ENCODE measurements around the gene BBS4. TPM values are rescaled to one million over a fixed set of nuclear protein-coding genes. Genes with fewer than 3 reads are reported as not detected.

BBS4 gene
- total and polyA plus RNA-seq, 2 donors (not counting 1 experiment from before 2014, with no cell fraction given) = 13.3 to 34.9 TPM

DNA sequence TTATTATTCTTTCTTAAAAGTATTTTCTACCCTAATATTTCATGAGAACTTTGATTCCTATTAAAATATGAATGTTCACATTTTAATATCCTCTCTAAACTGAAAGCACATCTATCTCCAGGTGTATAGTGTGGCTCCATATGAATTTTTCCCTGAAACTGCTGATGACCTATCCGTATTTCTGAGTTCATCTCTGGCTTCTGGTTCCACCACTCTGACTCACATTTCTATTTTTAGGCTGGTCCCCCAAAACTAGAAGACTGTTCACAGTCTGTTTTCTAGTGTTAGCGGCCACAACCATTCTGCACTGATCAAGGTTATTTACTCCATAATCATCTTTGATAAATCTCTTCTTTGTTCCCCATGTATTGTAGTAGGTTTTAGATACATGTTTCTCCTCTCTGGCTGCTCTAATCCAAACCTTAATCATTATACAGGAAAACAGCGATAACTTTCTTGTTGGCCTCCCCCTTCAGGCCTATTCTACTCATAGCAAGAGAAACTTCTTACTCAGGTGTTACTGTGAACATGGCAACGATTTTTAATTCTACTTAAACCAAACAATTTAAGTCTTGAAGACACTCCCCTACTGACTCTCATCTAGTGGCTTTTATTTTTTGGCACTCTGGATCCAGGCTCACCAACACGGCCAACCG lies 84.8 kb downstream of the BBS4 start:
- Histone ChIP-seq H3K36me3 (replicated peaks in 1 of 2; ENCODE audit: control extremely low read depth in 1 of 2, control insufficient read depth in 1 of 2, extremely low read depth in 1 of 2, insufficient read depth in 2 of 2, low read length in 1 of 2) (peaks cover 0 to 83% of the 10 kb centered on the region in 2 experiments), H3K9me3 (ENCODE audit: control extremely low read depth in 1 of 3, control insufficient read depth in 2 of 3, insufficient read depth in 1 of 3, low read length in 2 of 3) (peaks cover 7 to 14% (median 9%) of the 10 kb centered on the region in 3 donors), H3K4me3 (ENCODE audit: control extremely low read depth in 1 of 5, extremely low read depth in 1 of 5, insufficient read depth in 1 of 5, low read depth in 2 of 5, low read length in 4 of 5) (no peak overlapping the region), H3K4me2 (replicated peaks; ENCODE audit: low read depth, low read length, poor library complexity, severe bottlenecking) (no peak overlapping the region), H3K4me1 (ENCODE audit: control insufficient read depth in 2 of 2, insufficient read depth in 2 of 2, low read length in 2 of 2) (peaks cover 23% of the 10 kb centered on the region in 2 donors), H2AFZ (ENCODE audit: insufficient read depth, low read depth, low read length, poor library complexity, severe bottlenecking) (no peak overlapping the region), H3K9ac (ENCODE audit: low read length) (no peak overlapping the region), H3K27me3 (replicated peaks in 1 of 4; ENCODE audit: control extremely low read depth in 1 of 4, control insufficient read depth in 3 of 4, insufficient read depth in 4 of 4, low read length in 3 of 4) (no peaks in the 10 kb centered on the region), H3K79me2 (ENCODE audit: control insufficient read depth, insufficient read depth, low read length) (peaks cover 88% of the 10 kb centered on the region), H3K27ac (ENCODE audit: low read length in 2 of 2) (peak overlapping the region in 1 of 2 donors; percentile 14), H4K20me1 (ENCODE audit: control insufficient read depth, insufficient read depth, low read length, poor library complexity, severe bottlenecking) (peaks cover 33% of the 10 kb centered on the region)
- H3K4me3 Mint-ChIP-seq = no peak overlapping the region
- H3K27ac Mint-ChIP-seq = peak overlapping the region; percentile 22
- no peak for ATAC-seq (ENCODE audit: low read depth)
- TF ChIP-seq, protein P1, sequence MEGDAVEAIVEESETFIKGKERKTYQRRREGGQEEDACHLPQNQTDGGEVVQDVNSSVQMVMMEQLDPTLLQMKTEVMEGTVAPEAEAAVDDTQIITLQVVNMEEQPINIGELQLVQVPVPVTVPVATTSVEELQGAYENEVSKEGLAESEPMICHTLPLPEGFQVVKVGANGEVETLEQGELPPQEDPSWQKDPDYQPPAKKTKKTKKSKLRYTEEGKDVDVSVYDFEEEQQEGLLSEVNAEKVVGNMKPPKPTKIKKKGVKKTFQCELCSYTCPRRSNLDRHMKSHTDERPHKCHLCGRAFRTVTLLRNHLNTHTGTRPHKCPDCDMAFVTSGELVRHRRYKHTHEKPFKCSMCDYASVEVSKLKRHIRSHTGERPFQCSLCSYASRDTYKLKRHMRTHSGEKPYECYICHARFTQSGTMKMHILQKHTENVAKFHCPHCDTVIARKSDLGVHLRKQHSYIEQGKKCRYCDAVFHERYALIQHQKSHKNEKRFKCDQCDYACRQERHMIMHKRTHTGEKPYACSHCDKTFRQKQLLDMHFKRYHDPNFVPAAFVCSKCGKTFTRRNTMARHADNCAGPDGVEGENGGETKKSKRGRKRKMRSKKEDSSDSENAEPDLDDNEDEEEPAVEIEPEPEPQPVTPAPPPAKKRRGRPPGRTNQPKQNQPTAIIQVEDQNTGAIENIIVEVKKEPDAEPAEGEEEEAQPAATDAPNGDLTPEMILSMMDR (IDR thresholded peaks at IDR 0.05) = peak; percentile 24
- no peak for TF ChIP-seq EZH2 (IDR thresholded peaks at IDR 0.05; ENCODE audit: borderline replicate concordance, insufficient read depth, low read depth, low read length, poor library complexity, severe bottlenecking)
- H3K9me3 Mint-ChIP-seq (ENCODE audit: insufficient read depth) = peaks cover 3% of the 10 kb centered on the region
- no peaks in the 10 kb centered on the region for H3K27me3 Mint-ChIP-seq
- ChIA-PET POLR2A (no interaction called here), CTCF (interaction anchor here (1.2 kb wide), 1 partner anchor 8 kb away, joined by 3 read pairs; no protein-coding TSS in a partner anchor)
- no peak for DNase-seq
- peaks cover 30% of the 10 kb centered on the region for H3K4me1 Mint-ChIP-seq
- WGBS (ENCODE audit: insufficient coverage) = 58% methylated on average over 3 of the region's 6 CpGs
- intact Hi-C loops (cut with micrococcal nuclease) = no loop called here

DNA sequence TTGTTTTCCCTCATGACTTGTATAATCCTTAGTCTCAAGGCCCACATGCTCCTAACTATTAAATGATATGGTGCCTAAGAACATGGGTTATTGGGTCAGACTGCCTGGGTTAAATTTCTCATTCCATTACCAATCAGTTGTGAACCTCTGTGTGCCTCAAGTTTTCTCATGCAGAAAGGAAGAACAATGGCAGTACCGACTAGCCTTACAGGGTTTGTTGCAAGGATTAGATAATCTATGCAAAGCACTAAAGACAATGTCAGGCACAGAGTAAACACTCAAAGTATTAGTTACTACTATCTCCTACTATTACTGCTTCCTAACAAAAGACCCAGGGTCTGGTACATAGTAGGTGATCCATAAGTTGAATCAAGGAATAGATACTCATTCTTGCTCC lies 85.3 kb downstream of the BBS4 start:
- Histone ChIP-seq H3K9ac (ENCODE audit: low read length) (no peak overlapping the region), H3K4me3 (ENCODE audit: control extremely low read depth in 1 of 5, extremely low read depth in 1 of 5, insufficient read depth in 1 of 5, low read depth in 2 of 5, low read length in 4 of 5) (no peak overlapping the region), H4K20me1 (ENCODE audit: control insufficient read depth, insufficient read depth, low read length, poor library complexity, severe bottlenecking) (peaks cover 33% of the 10 kb centered on the region), H3K36me3 (replicated peaks in 1 of 2; ENCODE audit: control extremely low read depth in 1 of 2, control insufficient read depth in 1 of 2, extremely low read depth in 1 of 2, insufficient read depth in 2 of 2, low read length in 1 of 2) (peaks cover 0 to 77% of the 10 kb centered on the region in 2 experiments), H3K27me3 (replicated peaks in 1 of 4; ENCODE audit: control extremely low read depth in 1 of 4, control insufficient read depth in 3 of 4, insufficient read depth in 4 of 4, low read length in 3 of 4) (no peaks in the 10 kb centered on the region), H2AFZ (ENCODE audit: insufficient read depth, low read depth, low read length, poor library complexity, severe bottlenecking) (no peak overlapping the region), H3K27ac (ENCODE audit: low read length in 2 of 2) (peak overlapping the region in 1 of 2 donors; percentile 14), H3K4me2 (replicated peaks; ENCODE audit: low read depth, low read length, poor library complexity, severe bottlenecking) (no peak overlapping the region), H3K4me1 (ENCODE audit: control insufficient read depth in 2 of 2, insufficient read depth in 2 of 2, low read length in 2 of 2) (peaks cover 26 to 28% of the 10 kb centered on the region in 2 donors), H3K9me3 (ENCODE audit: control extremely low read depth in 1 of 3, control insufficient read depth in 2 of 3, insufficient read depth in 1 of 3, low read length in 2 of 3) (peaks cover 7 to 14% (median 9%) of the 10 kb centered on the region in 3 donors), H3K79me2 (ENCODE audit: control insufficient read depth, insufficient read depth, low read length) (peaks cover 90% of the 10 kb centered on the region)
- Mint-ChIP-seq H3K9me3 (ENCODE audit: insufficient read depth) (peaks cover 3% of the 10 kb centered on the region), H3K4me3 (no peak overlapping the region), H3K4me1 (peaks cover 35% of the 10 kb centered on the region), H3K27ac (no peak overlapping the region), H3K27me3 (no peaks in the 10 kb centered on the region)
- no CpG with 5 or more reads among the region's 1 CpG for WGBS (ENCODE audit: insufficient coverage)
- no peak for ATAC-seq (ENCODE audit: low read depth)
- no peak for DNase-seq
- intact Hi-C loops (cut with micrococcal nuclease) = no loop called here
- ChIA-PET POLR2A (no interaction called here), CTCF (interaction anchor here (1.5 kb wide), 1 partner anchor 11 kb away, joined by 5 read pairs; no protein-coding TSS in a partner anchor)
- TF ChIP-seq EZH2 (IDR thresholded peaks at IDR 0.05; ENCODE audit: borderline replicate concordance, insufficient read depth, low read depth, low read length, poor library complexity, severe bottlenecking) = no peak
- TF ChIP-seq, protein P1 (IDR thresholded peaks at IDR 0.05) = peak; percentile 3
